Stimulated activated CD4-positive, alpha-beta T cell treated with anti-CD3 and anti-CD28 coated beads, Interleukin-1b, Interleukin-23, amount 100 ng/mL, for 1 hour (primary cell): Measurements from ENCODE around the gene LATS2.

Experiments
- DNase-seq, 2 donors: peaks; one replicate each; pipeline ENCODE4 v3.0.0-alpha.2; 2020; ENCODE audit warnings: low read depth in 2 of 2

LATS2 gene

DNA sequence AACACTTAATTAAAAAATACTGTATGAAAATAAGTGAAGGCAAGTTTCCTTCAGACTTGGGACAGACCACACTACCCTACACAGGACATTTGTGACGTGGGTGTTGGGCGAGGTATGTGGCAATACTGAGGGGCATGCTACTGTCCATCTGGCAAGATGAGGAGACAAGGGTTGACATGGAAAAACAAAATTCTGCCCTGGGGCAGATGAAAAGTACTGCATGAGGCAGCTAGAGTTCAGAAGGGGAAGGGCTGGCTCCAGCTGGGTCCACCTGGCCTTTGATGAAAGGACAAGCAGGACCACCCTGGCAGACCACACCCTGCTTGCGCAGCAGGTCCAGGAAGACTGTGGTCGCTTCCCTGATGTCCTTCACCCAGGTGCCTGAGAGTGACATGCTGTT is 43.2 kb downstream of the LATS2 start:
- no peak for DNase-seq

GRCh38 chr13:21016487-21016886 is 44.9 kb downstream of the LATS2 start:
- DNase-seq: no peak

GRCh38 chr13:21015284-21015683 is 46.1 kb downstream of the LATS2 start:
- DNase-seq: no peak

GRCh38 chr13:21014502-21015170 is 46.8 kb downstream of the LATS2 start:
- no peak for DNase-seq

- DNase-seq: no peak
Observed at GRCh38 chr13:21014139-21014501, 47.3 kb downstream of the LATS2 start.

DNA sequence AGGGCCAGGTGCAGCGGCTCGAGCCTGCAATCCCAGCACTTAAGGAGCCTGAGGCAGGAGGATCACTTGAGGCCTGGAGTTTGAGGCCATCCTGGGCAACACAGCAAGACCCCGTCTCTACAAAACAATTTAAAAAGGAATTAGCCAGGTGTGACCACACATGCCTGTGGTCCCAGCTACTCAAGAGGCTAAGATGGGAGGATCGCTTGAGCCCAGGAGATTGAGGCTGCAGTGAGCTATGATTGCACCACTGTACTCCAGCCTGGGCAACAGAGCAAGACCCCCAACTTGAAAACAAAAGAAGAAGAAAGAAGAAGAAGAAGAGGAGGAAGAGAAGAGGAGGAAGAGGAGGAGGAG is 47.7 kb downstream of the LATS2 start:
- DNase-seq: no peak

DNA sequence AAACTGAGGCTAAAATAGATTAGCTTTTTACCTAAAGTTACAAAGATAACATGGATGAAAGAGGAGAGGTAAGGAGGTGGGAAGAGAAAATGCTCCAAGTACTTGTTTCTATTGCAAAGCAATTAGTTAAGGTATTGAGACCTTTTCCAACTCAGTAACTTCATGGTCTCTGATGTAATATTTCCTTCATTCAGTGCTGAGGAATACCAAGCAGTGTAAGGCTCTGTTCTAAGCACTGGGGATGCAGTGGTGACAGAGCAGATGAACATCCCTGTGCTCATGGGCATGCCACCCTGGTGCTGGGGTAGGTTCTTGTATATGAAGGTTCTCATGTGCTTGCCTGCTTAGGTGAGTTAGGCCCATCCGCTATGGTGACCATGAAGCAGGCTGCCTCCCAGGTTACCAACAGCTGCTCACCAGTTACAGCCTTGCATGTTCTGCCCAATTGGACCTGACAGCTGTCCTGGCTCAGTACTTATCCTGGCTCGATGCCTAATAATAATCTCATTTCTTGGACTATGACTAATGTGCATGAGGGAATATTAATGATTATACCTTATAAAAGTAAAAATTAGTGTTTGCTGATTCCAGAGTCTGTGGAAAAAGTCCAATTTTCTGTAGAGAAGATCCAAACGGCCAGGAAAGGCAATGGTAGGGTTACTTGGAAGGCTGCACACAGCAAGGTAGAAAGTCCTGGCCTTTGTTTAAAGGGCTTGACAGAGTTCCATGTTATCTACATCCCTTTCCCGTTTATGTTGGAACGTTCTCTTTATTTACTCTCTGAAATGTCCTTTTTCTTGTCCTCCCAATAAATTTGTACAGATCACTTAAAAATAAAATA is 48.3 kb downstream of the LATS2 start:
- DNase-seq: no peak

DNA sequence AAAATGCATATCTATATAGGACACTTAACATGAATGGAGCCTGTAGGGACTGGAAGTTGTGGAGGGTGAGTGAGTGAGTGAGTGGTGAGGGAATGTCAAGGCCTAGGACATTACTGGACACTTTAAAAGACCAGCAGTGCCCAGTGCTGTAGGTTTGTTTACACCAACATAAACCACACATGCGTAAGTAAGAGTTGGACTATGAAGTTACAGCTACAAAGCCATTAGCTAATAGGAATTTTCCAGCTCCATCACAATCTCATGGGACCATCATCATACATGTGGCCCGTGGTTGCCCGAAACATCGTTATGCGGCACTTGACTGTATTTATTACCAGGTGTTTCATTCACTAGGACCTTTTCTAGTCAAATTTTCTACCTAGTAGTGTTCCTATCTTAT is 49.2 kb downstream of the LATS2 start:
- no peak for DNase-seq

DNA sequence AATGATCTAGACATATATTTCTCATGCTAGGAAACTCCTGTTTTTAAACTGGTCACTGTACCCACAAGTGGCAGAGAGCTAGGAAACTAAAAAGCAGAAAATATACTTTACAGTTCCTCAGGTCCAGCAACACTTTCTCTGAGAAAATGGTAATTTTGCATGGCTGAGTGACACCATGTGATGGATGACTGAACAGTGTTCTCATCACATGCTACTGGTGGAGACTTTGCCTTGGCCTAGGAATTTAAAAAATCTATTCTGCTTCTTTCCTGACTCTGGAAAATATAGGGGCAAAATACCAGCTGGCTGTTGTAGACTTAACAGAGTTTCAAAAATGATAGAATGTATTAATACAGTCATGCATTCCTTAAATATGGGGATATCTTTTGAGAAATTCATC is 50.0 kb downstream of the LATS2 start:
- no peak for DNase-seq

- no peak for DNase-seq
Observed at GRCh38 chr13:21010621-21011020, 50.8 kb downstream of the LATS2 start.

DNA sequence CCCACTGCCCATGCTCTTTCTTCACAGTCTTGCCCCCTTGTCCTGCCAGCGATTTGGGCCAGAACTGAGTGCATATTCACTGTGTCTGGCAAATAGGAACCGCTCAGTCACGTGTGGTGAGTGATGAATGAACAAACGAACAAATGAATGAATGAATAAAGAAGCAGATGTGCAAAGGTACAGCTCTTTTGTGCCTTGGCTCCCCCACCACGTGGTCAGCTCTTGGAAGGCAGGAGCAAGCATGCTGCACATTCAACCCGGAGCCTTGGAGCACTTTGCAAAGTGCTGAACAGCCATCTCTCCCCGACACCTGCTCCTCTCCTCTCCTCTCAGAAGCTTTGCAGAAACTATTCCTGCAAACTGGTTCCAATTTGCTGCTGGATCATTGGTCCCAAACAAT is 52.4 kb downstream of the LATS2 start:
- DNase-seq: no peak

- DNase-seq: no peak
Observed at GRCh38 chr13:21008026-21008425, 53.4 kb downstream of the LATS2 start.

DNA sequence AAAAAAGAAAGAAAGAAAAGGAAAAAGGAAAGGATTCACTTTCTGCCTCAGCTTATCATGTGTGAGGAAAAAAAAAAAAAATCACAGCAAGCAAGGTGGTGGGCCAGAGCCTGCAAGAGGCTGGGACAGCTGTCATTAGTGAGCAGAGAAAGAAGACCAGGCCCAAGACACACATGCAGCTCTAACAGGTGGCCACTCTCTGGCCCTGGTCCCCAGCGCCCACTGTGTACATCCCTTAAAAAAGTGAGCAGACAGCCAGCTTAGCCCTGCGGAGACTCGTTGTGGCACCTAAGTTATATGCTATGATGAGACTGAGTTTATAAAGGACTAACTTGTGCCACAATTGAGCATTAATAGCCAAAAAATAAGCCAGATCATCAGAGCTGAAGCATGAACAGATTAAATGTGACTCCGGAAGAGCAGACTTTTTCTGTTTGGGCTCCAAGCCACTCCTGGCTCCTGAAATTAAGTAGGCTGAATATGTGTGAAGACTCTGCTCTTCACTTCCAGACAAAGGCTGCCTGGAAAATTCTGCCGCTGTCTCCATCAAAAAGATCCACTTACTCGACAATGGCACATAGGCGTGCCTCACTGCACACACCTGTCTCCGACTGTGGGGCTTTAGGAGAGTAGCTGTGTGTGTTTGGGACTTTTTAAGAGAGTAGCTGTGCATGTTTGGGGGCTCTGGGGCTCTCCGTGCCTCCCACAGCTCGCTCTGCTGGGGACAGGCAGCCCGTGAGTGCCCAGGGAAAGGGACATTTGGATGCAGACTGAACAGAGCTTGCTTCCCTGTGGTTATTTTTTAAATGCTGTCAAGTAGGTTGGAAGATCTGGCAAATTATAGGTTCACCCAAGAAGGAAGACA is 55.0 kb downstream of the LATS2 start:
- no peak for DNase-seq

GRCh38 chr13:21005193-21005592 is 56.2 kb downstream of the LATS2 start:
- DNase-seq: no peak

GRCh38 chr13:21001471-21001870 is 59.9 kb downstream of the LATS2 start:
- DNase-seq: no peak

- no peak for DNase-seq
Observed at GRCh38 chr13:21000647-21001046, 60.7 kb downstream of the LATS2 start.

DNA sequence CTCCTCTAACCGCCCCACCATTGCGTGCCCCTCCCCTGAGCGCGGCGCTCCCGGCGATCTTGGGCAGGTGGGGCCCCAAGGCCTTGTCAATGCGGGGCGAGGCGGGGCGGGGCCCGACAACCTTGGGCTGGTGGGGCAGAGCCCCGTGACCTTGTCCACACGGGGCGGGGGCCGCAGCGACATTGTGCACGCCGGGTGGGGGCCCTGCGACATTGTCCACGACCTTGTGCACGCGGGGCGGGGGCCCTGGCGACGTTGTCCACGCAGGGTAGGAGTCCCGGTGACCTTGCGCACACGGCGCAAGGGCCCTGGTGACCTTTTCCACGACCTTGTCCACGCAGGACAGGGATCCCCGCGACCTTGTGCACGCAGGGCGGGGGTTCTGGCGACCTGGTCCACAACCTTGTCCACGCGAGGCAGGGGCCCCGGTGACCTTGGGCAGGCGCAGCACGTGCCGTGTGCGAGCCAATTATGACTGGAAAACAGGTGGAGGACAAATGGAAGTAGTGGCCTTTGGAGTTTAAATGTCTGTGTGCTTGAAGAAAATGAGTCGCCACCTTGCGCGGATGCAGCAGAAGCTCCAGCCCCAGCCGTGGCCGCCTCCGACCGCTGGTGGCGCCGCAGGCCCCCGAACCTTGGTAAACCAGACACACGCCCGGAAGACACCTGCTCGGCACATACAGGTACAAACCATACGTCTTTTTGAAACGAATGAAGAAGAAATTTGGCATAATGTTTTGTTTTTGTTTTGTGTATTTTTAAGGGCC is 62.6 kb downstream of the LATS2 start:
- no peak for DNase-seq

DNA sequence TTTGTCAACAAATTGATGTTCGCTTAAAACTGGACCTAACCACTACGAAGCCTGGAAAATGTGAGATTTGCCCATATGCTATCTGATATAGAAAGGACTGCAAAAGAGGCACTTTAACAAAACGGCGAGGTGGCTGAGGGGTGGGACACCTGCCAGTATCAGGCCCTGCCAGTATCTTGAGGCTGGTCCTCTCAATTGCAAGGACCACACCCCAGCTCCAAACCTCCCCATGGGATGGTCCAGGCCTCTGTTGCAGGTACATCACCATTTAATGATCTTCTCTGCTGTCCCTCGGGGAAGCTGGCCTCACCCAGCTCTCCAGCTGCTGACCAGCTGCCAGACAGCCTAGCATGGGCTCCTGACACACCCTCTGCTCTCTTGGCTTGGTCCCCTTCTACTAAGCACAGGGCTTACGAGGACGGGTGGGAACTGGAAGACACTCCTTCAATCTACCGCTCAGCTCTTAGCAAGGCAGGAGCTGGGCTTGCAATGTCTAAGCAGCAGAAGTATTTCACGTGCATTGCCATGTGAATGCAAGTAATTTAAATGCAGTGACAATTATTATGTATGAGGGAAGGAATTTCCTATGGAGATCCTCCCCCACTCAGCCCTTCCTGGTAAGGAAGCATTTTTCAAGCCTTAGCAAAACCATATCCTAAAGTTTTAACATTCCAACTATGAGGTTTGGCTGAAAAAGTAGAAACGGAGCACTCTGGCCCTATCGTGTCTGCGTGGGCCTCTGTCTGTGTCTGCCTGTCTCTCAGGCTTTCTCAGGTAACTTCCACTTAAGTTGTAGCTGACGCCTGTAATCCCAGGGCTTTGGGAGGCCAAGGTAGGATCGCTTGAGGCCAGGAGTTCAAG is 63.9 kb downstream of the LATS2 start:
- no peak for DNase-seq

- DNase-seq: no peak
Observed at GRCh38 chr13:20995245-20995838, 66.0 kb downstream of the LATS2 start.

- DNase-seq: no peak
Observed at GRCh38 chr13:20994441-20994821, 67.0 kb downstream of the LATS2 start.
